ENCODE measurements around the gene IGSF3. TPM values are rescaled to one million over a fixed set of nuclear protein-coding genes. Genes with fewer than 3 reads are reported as not detected.

IGSF3 gene
- total and polyA plus RNA-seq, 2 donors from 2014 or later, result 12.0 to 38.8 TPM

- H3K4me3 ChIP-seq (ENCODE audit: low read length in 3 of 3), result no peak overlapping the region
- no peak overlapping the region for H3K9ac ChIP-seq (ENCODE audit: low read length in 3 of 3)
- no peaks in the 10 kb centered on the region for H3K36me3 ChIP-seq (ENCODE audit: control insufficient read depth in 2 of 3, insufficient read depth in 3 of 3, low read length in 3 of 3)
- H3K4me1 ChIP-seq (ENCODE audit: control insufficient read depth in 2 of 3, insufficient read depth in 2 of 3, low read depth in 1 of 3, low read length in 3 of 3), result no peaks in the 10 kb centered on the region
- FAIRE-seq, result no peak
- no peak for DNase-seq
- intact Hi-C loops (cut with DNase I), result no loop called here
- H3K27ac ChIP-seq (ENCODE audit: low read depth in 2 of 2, low read length in 2 of 2), result no peak overlapping the region
- TF ChIP-seq, protein P1, sequence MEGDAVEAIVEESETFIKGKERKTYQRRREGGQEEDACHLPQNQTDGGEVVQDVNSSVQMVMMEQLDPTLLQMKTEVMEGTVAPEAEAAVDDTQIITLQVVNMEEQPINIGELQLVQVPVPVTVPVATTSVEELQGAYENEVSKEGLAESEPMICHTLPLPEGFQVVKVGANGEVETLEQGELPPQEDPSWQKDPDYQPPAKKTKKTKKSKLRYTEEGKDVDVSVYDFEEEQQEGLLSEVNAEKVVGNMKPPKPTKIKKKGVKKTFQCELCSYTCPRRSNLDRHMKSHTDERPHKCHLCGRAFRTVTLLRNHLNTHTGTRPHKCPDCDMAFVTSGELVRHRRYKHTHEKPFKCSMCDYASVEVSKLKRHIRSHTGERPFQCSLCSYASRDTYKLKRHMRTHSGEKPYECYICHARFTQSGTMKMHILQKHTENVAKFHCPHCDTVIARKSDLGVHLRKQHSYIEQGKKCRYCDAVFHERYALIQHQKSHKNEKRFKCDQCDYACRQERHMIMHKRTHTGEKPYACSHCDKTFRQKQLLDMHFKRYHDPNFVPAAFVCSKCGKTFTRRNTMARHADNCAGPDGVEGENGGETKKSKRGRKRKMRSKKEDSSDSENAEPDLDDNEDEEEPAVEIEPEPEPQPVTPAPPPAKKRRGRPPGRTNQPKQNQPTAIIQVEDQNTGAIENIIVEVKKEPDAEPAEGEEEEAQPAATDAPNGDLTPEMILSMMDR (IDR thresholded peaks at IDR 0.05; ENCODE audit: borderline replicate concordance, extremely low read depth, insufficient read depth), result no peak
- no peaks in the 10 kb centered on the region for H3K27me3 ChIP-seq (ENCODE audit: control insufficient read depth, insufficient read depth, low read length)
- H3K9me3 ChIP-seq (ENCODE audit: control insufficient read depth in 2 of 3, insufficient read depth in 1 of 3, low read length in 3 of 3), result no peaks in the 10 kb centered on the region
These were observed 45.9 kb upstream of the IGSF3 start for GRCh38 chr1:116713474-116713873.

- Histone ChIP-seq H3K9me3 (ENCODE audit: control insufficient read depth in 2 of 3, insufficient read depth in 1 of 3, low read length in 3 of 3) (no peaks in the 10 kb centered on the region), H3K9ac (ENCODE audit: low read length in 3 of 3) (no peak overlapping the region)
- intact Hi-C loops (cut with DNase I), result no loop called here
These were observed 45.0 kb upstream of the IGSF3 start for GRCh38 chr1:116712510-116712909.

DNA sequence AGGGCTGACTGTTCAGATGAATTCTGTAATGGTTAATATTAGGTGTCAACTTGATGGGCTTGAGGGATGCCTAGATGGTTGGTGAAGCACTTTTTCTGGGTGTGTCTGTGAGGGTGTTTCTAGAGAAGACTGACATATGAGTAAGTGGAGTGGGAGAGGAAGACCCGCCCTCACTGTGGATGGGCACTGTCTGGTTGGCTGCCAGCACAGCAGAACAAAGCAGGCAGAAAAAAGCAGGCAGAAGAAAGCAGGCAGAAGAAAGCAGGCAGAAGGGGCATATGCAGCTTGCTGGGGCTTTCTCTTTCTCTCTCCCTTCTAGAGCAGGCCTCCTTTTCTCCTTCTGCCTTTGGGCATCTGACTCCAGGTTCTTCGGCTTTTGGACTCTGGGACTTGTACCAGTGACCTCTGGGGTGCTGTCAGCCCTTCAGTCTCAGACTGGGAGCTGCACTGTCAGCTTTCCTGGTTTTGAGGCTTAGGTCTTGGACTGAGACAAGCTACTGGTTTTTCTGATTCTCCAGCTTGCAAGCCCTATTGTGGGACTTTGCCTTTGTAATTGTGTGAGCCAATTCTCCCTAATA is 43.8 kb upstream of the IGSF3 start:
- no peak overlapping the region for H3K9ac ChIP-seq (ENCODE audit: low read length in 3 of 3)
- no peak for DNase-seq
- intact Hi-C loops (cut with DNase I), result no loop called here

More at GRCh38 chr1:116712510-116712909, 45.0 kb upstream of the IGSF3 start:
- TF ChIP-seq, protein P1 (IDR thresholded peaks at IDR 0.05; ENCODE audit: borderline replicate concordance, extremely low read depth, insufficient read depth), result no peak
- DNase-seq, result no peak
- FAIRE-seq, result no peak
- Histone ChIP-seq H3K27me3 (ENCODE audit: control insufficient read depth, insufficient read depth, low read length) (no peaks in the 10 kb centered on the region), H3K4me3 (ENCODE audit: low read length in 3 of 3) (no peak overlapping the region), H3K36me3 (ENCODE audit: control insufficient read depth in 2 of 3, insufficient read depth in 3 of 3, low read length in 3 of 3) (no peaks in the 10 kb centered on the region), H3K4me1 (ENCODE audit: control insufficient read depth in 2 of 3, insufficient read depth in 2 of 3, low read depth in 1 of 3, low read length in 3 of 3) (no peaks in the 10 kb centered on the region), H3K27ac (ENCODE audit: low read depth in 2 of 2, low read length in 2 of 2) (no peak overlapping the region)

More for the DNA sequence above, 43.8 kb upstream of the IGSF3 start:
- no peak overlapping the region for H3K4me3 ChIP-seq (ENCODE audit: low read length in 3 of 3)
- no peak overlapping the region for H3K27ac ChIP-seq (ENCODE audit: low read depth in 2 of 2, low read length in 2 of 2)
- H3K27me3 ChIP-seq (ENCODE audit: control insufficient read depth, insufficient read depth, low read length), result no peaks in the 10 kb centered on the region
- no peaks in the 10 kb centered on the region for H3K4me1 ChIP-seq (ENCODE audit: control insufficient read depth in 2 of 3, insufficient read depth in 2 of 3, low read depth in 1 of 3, low read length in 3 of 3)
- FAIRE-seq, result no peak
- TF ChIP-seq, protein P1 (IDR thresholded peaks at IDR 0.05; ENCODE audit: borderline replicate concordance, extremely low read depth, insufficient read depth), result no peak
- H3K36me3 ChIP-seq (ENCODE audit: control insufficient read depth in 2 of 3, insufficient read depth in 3 of 3, low read length in 3 of 3), result no peaks in the 10 kb centered on the region
- no peaks in the 10 kb centered on the region for H3K9me3 ChIP-seq (ENCODE audit: control insufficient read depth in 2 of 3, insufficient read depth in 1 of 3, low read length in 3 of 3)

All from kidney (tissue), 14 donors.